ENCODE measurements around the gene MYF6.
A peak's percentile ranks its signal among the peaks of the same experiment; 100 is the strongest.

MYF6 gene

DNA sequence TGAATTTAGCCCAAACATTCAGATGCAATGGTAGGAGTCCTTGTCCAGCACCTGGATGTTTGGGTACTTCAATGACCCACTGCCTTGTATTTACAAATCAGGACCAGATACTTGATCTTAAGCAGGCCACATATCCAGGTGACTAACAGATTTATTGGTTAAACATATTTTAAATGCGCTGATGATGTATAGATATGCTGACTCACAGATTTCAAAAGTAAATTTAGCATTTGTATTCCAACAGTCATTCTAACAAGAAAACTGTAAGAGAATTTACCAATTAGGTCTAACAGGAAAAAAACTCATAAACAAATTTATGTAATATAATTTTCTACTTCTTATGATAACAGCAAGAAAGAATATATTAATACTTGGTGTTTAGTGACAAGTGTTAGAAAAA is 29.4 kb upstream of the MYF6 start:
- DNase-seq (ENCODE audit: extremely low read depth, insufficient read length), result no peak
- no peaks in the 10 kb centered on the region for H3K27me3 ChIP-seq (replicated peaks; ENCODE audit: control insufficient read depth, insufficient read depth, low read length)
- no peak for TF ChIP-seq CTCF (IDR thresholded peaks at IDR 0.05; ENCODE audit: insufficient read depth, low read length, poor library complexity, severe bottlenecking)
- no peak overlapping the region for H3K4me3 ChIP-seq (replicated peaks; ENCODE audit: low read depth, low read length)
- no peaks in the 10 kb centered on the region for H3K36me3 ChIP-seq (ENCODE audit: control insufficient read depth, insufficient read depth, low read length)

GRCh38 chr12:80679346-80680131 is 27.9 kb upstream of the MYF6 start:
- H3K4me3 ChIP-seq (replicated peaks; ENCODE audit: low read depth, low read length), result no peak overlapping the region
- no peaks in the 10 kb centered on the region for H3K36me3 ChIP-seq (ENCODE audit: control insufficient read depth, insufficient read depth, low read length)
- DNase-seq (ENCODE audit: extremely low read depth, insufficient read length), result no peak
- no peak for TF ChIP-seq CTCF (IDR thresholded peaks at IDR 0.05; ENCODE audit: insufficient read depth, low read length, poor library complexity, severe bottlenecking)
- H3K27me3 ChIP-seq (replicated peaks; ENCODE audit: control insufficient read depth, insufficient read depth, low read length), result no peaks in the 10 kb centered on the region

- Histone ChIP-seq H3K4me3 (replicated peaks; ENCODE audit: low read depth, low read length) (no peak overlapping the region), H3K36me3 (ENCODE audit: control insufficient read depth, insufficient read depth, low read length) (no peaks in the 10 kb centered on the region), H3K27me3 (replicated peaks; ENCODE audit: control insufficient read depth, insufficient read depth, low read length) (no peaks in the 10 kb centered on the region)
- TF ChIP-seq CTCF (IDR thresholded peaks at IDR 0.05; ENCODE audit: insufficient read depth, low read length, poor library complexity, severe bottlenecking), result no peak
- DNase-seq (ENCODE audit: extremely low read depth, insufficient read length), result peak; percentile 19
Measured at GRCh38 chr12:80681287-80681686, 26.1 kb upstream of the MYF6 start.

DNA sequence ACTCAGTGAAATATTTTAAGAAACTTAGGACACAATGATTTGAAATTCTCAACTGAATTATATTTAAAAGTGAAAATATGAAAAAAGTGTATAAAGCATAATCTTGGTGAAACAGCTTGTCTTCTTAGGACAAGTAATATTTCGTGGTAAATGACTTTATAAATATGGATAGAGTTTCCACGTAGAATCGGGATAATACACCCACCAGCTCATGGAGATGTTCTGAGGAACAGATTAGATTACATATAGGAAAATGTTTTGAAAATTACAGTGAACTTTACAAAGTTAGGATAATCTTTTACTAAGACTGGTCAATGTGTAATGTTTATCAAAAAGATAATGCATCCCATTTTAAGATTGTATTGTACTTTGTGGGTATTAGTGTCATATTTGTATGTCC is 25.6 kb upstream of the MYF6 start:
- Histone ChIP-seq H3K4me3 (replicated peaks; ENCODE audit: low read depth, low read length) (no peak overlapping the region), H3K27me3 (replicated peaks; ENCODE audit: control insufficient read depth, insufficient read depth, low read length) (no peaks in the 10 kb centered on the region), H3K36me3 (ENCODE audit: control insufficient read depth, insufficient read depth, low read length) (no peaks in the 10 kb centered on the region)
- no peak for DNase-seq (ENCODE audit: extremely low read depth, insufficient read length)
- TF ChIP-seq CTCF (IDR thresholded peaks at IDR 0.05; ENCODE audit: insufficient read depth, low read length, poor library complexity, severe bottlenecking), result no peak

- DNase-seq (ENCODE audit: extremely low read depth, insufficient read length), result no peak
- no peak for TF ChIP-seq CTCF (IDR thresholded peaks at IDR 0.05; ENCODE audit: insufficient read depth, low read length, poor library complexity, severe bottlenecking)
- Histone ChIP-seq H3K36me3 (ENCODE audit: control insufficient read depth, insufficient read depth, low read length) (no peaks in the 10 kb centered on the region), H3K27me3 (replicated peaks; ENCODE audit: control insufficient read depth, insufficient read depth, low read length) (no peaks in the 10 kb centered on the region), H3K4me3 (replicated peaks; ENCODE audit: low read depth, low read length) (no peak overlapping the region)
Measured at GRCh38 chr12:80684077-80684495, 23.3 kb upstream of the MYF6 start.

Data from GM06990 (cell line).